WI38 (cell line): ENCODE results near the gene RANBP3.

Experiments
- H3K4me3 ChIP-seq: 2 replicates; pipeline ENCODE4 v1.5.1; 2011; ENCODE audit warnings: low read depth, mild to moderate bottlenecking, control low read depth, low read length
- TF ChIP-seq, protein P1 (sequence below): IDR thresholded peaks from 2 replicates; pipeline ENCODE4 v1.5.1; 2012; ENCODE audit warnings: low read depth, mild to moderate bottlenecking, control low read depth, low read length

Gene RANBP3

DNA sequence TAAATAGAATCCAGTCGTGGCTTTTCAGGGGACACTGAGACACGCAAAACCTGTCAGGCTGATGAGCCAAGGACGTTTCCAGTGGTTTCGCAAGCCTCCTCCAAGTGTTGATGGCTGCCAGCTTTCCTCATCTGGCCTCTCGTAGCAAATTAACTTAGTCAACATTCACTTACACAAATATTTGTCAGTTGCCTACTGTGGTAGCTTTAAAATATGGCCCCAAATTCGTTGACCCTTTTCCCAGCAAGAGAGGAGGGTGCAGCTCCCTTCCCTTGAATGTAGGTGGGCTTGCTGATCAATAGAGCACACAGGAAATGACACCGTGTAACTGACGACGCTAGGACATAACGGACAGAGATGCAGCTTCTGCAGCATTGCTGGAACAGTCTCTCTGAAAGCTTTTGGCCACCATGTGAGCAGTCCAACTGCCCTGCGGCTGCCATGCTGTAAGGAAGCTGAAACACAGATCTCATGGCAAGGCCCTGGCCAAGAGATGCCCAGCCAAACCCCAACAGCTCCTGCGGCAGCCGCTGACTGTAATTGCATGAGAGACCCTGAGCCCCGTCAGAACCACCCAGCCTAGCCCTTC is 5.5 kb upstream of the RANBP3 start:
- TF ChIP-seq, protein P1, sequence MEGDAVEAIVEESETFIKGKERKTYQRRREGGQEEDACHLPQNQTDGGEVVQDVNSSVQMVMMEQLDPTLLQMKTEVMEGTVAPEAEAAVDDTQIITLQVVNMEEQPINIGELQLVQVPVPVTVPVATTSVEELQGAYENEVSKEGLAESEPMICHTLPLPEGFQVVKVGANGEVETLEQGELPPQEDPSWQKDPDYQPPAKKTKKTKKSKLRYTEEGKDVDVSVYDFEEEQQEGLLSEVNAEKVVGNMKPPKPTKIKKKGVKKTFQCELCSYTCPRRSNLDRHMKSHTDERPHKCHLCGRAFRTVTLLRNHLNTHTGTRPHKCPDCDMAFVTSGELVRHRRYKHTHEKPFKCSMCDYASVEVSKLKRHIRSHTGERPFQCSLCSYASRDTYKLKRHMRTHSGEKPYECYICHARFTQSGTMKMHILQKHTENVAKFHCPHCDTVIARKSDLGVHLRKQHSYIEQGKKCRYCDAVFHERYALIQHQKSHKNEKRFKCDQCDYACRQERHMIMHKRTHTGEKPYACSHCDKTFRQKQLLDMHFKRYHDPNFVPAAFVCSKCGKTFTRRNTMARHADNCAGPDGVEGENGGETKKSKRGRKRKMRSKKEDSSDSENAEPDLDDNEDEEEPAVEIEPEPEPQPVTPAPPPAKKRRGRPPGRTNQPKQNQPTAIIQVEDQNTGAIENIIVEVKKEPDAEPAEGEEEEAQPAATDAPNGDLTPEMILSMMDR = no peak
- H3K4me3 ChIP-seq = no peak overlapping the region

DNA sequence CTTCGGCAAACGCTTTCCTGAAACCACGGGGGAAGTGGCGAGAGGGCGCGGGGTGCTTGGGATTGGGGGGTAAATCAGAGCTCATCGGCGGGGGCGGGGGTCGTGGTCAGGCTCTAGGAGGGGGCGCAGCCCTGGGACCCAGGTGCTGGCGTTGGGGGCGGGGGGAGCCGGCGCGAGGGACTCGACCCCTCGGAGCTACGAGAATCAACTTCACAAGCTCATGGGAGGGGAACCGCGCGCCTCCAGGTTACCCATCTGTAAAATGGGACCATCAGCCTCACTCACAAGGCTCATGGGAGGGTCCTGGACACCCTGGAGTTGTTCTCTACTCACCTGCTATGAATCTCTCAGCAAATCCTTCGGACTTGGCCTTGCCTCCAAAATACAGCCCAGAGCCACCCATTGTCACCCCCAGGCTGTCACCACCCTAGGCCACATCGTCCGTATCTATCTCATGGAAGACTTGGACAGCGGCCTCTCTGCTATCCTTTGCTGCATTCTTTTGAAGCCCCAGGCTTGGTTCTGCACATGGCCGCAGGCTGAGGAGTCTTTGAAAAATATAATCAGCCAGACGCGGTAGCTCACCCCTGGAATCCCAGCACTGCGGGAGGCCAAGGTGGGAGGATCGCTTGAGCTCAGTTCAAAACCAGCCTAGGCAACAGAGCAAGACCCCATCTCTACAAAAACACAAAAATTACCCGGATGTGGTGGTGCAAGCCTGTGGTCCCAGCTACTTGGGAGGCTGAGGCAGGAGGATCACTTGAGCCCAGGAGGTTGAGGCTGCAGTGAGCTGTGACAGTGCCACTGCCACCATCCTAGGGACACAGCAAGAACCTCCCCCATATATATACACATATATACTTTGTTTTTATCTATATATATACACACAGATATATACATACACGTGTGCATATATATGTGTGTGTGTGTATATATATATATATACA is 939 bp upstream of the RANBP3 start:
- TF ChIP-seq, protein P1 = no peak
- H3K4me3 ChIP-seq = peak overlapping the region; percentile 93

DNA sequence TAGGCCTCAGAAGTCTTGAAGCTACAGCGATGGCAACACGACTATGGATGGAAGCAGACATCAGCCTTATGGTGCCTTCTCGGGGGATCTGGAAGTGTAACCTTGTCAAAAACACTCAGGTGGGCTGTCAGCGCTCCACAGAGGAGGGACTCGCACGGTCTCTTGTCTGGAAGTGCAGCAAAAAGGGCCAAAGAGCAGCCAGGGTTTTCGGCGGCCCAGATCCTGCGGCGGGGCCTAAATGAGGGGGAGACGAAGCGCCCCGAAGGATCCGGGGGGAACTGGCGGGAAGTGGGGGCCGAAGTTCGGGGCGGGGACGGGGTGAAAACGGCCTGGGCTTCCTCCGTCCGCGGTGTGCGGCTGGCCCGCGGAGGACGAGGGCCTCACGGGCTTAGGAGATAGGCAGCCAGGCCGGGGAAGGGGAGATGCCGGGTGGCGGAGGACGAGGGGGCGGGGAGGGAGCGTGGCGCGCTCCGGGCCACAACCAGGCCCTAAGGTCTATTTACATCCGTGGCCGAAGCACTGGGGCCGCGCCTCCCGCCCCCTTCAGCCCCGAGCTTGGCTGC is 637 bp downstream of the RANBP3 start:
- peak overlapping the region; percentile 93 for H3K4me3 ChIP-seq
- TF ChIP-seq, protein P1 = no peak

DNA sequence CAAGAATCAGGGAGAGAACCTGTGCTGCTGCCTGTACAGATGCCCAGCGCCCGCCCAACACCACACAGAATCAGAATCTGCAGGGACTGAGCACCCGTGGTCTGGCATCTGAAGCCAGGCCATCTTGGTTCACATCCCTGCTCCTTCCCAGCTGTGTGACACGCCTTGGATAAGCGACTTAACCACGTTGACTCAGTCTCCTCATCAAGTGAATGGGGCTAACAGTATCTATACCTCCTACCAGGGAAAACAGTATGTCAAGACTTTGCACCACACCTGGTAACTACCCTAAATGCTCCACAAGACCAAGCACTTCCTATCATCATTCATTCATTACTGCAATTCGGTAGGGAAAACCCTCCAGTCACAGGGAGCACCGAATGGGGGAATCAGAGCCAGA is 1.2 kb downstream of the RANBP3 start:
- peak overlapping the region; percentile 93 for H3K4me3 ChIP-seq
- TF ChIP-seq, protein P1 = no peak

DNA sequence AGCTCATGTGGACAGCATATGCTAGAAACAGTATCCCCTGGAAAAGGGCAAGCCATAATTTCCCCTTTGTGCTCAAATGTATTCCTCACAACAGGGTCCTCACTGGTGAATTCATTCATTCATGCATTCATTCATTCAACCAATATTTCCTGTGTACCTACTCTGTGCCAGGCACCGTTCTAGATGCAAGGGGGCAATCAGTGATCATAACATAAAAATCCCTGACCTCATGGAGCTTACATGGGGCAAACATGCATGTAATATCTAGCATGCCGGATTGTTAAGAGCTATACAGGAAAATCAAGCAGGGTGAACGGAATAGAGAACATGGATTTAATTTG is 2.6 kb downstream of the RANBP3 start:
- H3K4me3 ChIP-seq = no peak overlapping the region
- TF ChIP-seq, protein P1 = no peak

DNA sequence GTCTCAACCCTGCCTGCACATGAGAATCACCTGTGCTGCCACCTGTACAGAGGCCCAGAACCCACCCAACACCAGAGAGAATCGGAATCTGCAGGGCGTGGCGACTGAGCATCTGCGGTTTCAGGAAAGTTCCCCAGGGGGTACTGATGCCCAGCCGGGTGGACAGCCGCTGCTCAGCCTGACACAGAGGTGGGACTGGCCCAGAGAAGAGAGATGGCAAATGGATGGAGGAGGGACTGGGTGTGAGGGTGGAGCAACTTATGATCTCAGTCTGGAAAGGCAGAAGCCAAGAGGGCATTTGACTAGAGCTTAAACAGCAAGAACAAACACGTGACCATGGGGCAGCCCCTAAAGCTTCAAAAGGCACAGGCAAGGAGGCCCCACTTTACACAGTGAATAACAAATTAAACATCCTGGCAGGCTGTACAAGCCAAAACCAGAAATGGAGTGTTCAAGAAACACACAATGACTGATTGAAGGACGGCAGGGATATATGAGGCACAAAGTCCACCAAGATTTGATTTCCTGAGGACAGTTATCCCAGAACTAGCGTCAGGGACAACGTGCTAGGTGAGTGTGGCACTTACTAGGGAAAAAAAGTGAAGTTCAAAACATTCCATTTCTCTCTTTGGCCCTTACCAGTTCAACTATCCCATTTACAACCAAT is 3.1 kb downstream of the RANBP3 start:
- no peak overlapping the region for H3K4me3 ChIP-seq
- TF ChIP-seq, protein P1 = no peak
